Measurements from ENCODE around the gene CARD19. TPM values are rescaled to one million over a fixed set of nuclear protein-coding genes. Genes with fewer than 3 reads are reported as not detected.

Gene CARD19
- total and polyA plus RNA-seq, 4 donors = 31.1 to 70.7 (median 48.5) TPM

DNA sequence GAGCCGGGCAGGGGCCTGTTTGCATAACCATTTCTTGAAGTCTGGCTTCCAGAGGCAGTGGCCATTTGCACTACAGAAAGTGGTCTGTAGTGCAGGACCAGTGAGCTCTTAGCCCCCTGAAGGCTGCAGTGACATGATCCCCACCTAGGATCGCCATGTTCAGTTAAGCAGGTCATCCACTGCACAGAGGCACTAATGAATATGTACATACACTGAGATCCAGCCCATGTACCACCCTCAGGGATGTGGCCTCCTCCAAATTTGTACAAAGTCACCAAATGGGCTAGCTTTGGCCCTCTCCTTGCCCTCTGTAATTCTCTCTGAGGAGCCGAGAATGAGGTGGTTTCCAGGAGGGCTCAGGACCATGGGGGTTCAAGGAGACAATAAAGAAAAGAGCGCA, 45.8 kb upstream of the CARD19 start:
- no peaks in the 10 kb centered on the region for H3K9me3 ChIP-seq (ENCODE audit: control insufficient read depth in 4 of 4, insufficient read depth in 3 of 4, low read length in 3 of 4)
- DNase-seq (no peak), ATAC-seq (ENCODE audit: insufficient read depth, low FRiP score) (no peak)
- no peak overlapping the region for H3K9ac ChIP-seq (ENCODE audit: insufficient read depth in 1 of 2, low read length in 2 of 2)
- H3K36me3 ChIP-seq (ENCODE audit: control insufficient read depth in 4 of 4, insufficient read depth in 4 of 4, low read length in 4 of 4) = no peaks in the 10 kb centered on the region
- peaks cover 0 to 12% (median 5%) of the 10 kb centered on the region in 5 donors for H3K4me1 ChIP-seq (ENCODE audit: control insufficient read depth in 5 of 5, insufficient read depth in 5 of 5, low read length in 5 of 5)
- no peak for TF ChIP-seq CTCF (IDR thresholded peaks at IDR 0.05; ENCODE audit: control extremely low read depth, extremely low read depth)
- no peak overlapping the region for H3K4me3 ChIP-seq
- WGBS, 2 donors = 96 to 98% methylated on average over 4 of the region's 4 CpGs
- H3K27ac ChIP-seq (ENCODE audit: low read depth in 1 of 2, low read length in 1 of 2) = no peak overlapping the region
- no peaks in the 10 kb centered on the region for H3K27me3 ChIP-seq (ENCODE audit: control insufficient read depth in 3 of 3, insufficient read depth in 3 of 3, low read length in 2 of 3)

- Histone ChIP-seq H3K27me3 (ENCODE audit: control insufficient read depth in 3 of 3, insufficient read depth in 3 of 3, low read length in 2 of 3) (no peaks in the 10 kb centered on the region), H3K27ac (ENCODE audit: low read depth in 1 of 2, low read length in 1 of 2) (peak overlapping the region in 1 of 2 donors; percentile 88), H3K36me3 (ENCODE audit: control insufficient read depth in 4 of 4, insufficient read depth in 4 of 4, low read length in 4 of 4) (no peaks in the 10 kb centered on the region), H3K4me3 (no peak overlapping the region), H3K9me3 (ENCODE audit: control insufficient read depth in 4 of 4, insufficient read depth in 3 of 4, low read length in 3 of 4) (no peaks in the 10 kb centered on the region), H3K4me1 (ENCODE audit: control insufficient read depth in 5 of 5, insufficient read depth in 5 of 5, low read length in 5 of 5) (peaks cover 0 to 12% (median 5%) of the 10 kb centered on the region in 5 donors), H3K9ac (ENCODE audit: insufficient read depth in 1 of 2, low read length in 2 of 2) (no peak overlapping the region)
- 40 to 73% methylated on average over 6 of the region's 6 CpGs for WGBS, 2 donors
- no peak for TF ChIP-seq CTCF (IDR thresholded peaks at IDR 0.05; ENCODE audit: control extremely low read depth, extremely low read depth)
- ATAC-seq (ENCODE audit: insufficient read depth, low FRiP score) (peak; percentile 44), DNase-seq (peak; percentile 75 to 88 (median 75))
These were observed 44.3 kb upstream of the CARD19 start for GRCh38 chr9:93051680-93052089.

- H3K4me1 ChIP-seq (ENCODE audit: control insufficient read depth in 5 of 5, insufficient read depth in 5 of 5, low read length in 5 of 5) = peaks cover 0 to 12% (median 5%) of the 10 kb centered on the region in 5 donors
- H3K27ac ChIP-seq (ENCODE audit: low read depth in 1 of 2, low read length in 1 of 2) = peak overlapping the region in 1 of 2 donors; percentile 26
- TF ChIP-seq CTCF (IDR thresholded peaks at IDR 0.05; ENCODE audit: control extremely low read depth, extremely low read depth) = no peak
- ATAC-seq (ENCODE audit: insufficient read depth, low FRiP score) = no peak
- WGBS, 2 donors = 72 to 74% methylated on average over 14 to 15 of the region's 15 CpGs
- DNase-seq = peak in 2 of 3 donors; percentile 51 to 64
- no peaks in the 10 kb centered on the region for H3K27me3 ChIP-seq (ENCODE audit: control insufficient read depth in 3 of 3, insufficient read depth in 3 of 3, low read length in 2 of 3)
- no peaks in the 10 kb centered on the region for H3K36me3 ChIP-seq (ENCODE audit: control insufficient read depth in 4 of 4, insufficient read depth in 4 of 4, low read length in 4 of 4)
- no peaks in the 10 kb centered on the region for H3K9me3 ChIP-seq (ENCODE audit: control insufficient read depth in 4 of 4, insufficient read depth in 3 of 4, low read length in 3 of 4)
- no peak overlapping the region for H3K4me3 ChIP-seq
- H3K9ac ChIP-seq (ENCODE audit: insufficient read depth in 1 of 2, low read length in 2 of 2) = peak overlapping the region in 1 of 2 donors; percentile 4
These were observed 43.1 kb upstream of the CARD19 start for GRCh38 chr9:93052791-93053540.

All from lung (tissue), 12 donors.